OCI-LY3 (cell line): ENCODE measurements around the gene RBFOX1.

Source experiments
- H2AFZ ChIP-seq: fragments of 200-600, 300-600 bp; shearing (Covaris generic); 2 replicates; pipeline ENCODE4 v1.6.0; 2014; ENCODE audit warnings: antibody characterized with exemption, low read depth, low read length
- H3K27ac ChIP-seq: fragments of 200-600, 300-600 bp; sonication (generic); 2 replicates; pipeline ENCODE4 v1.5.1; 2014; ENCODE audit warnings: mild to moderate bottlenecking, low read length, moderate library complexity, mixed read lengths
- H3K27me3 ChIP-seq: fragments of 200-600, 300-600 bp; sonication (generic); 2 replicates; pipeline ENCODE4 v1.6.1; 2014; ENCODE audit warnings: low read depth, low read length, mixed read lengths
- H3K36me3 ChIP-seq: fragments of 200-600, 300-600 bp; sonication (generic); replicated peaks from 2 replicates; pipeline ENCODE3; 2014; ENCODE audit warnings: low read depth, low read length, mixed read lengths
- H3K4me1 ChIP-seq: fragments of 300-600, 200-600 bp; sonication (generic); 2 replicates; pipeline ENCODE4 v1.6.1; 2014; ENCODE audit warnings: low read length, mixed read lengths
- H3K4me2 ChIP-seq: fragments of 200-600, 300-600 bp; sonication (generic); 2 replicates; pipeline ENCODE4 v1.6.1; 2014; ENCODE audit warnings: low read length, mixed read lengths
- H3K4me3 ChIP-seq: fragments of 300-600, 200-600 bp; sonication (generic); 2 replicates; pipeline ENCODE4 v1.5.1; 2014; ENCODE audit warnings: antibody characterized with exemption, mild to moderate bottlenecking, low read length, moderate library complexity
- H3K79me2 ChIP-seq: fragments of 300-600, 200-600 bp; shearing (Covaris generic); 2 replicates; pipeline ENCODE4 v1.6.1; 2014; ENCODE audit warnings: mild to moderate bottlenecking, low read length, mixed read lengths
- H3K9ac ChIP-seq: fragments of 300-600, 200-600 bp; shearing (Covaris generic); 2 replicates; pipeline ENCODE4 v1.6.0; 2014; ENCODE audit warnings: mild to moderate bottlenecking, low read length, moderate library complexity
- H3K9me3 ChIP-seq: fragments of 200-600, 300-600 bp; shearing (Covaris generic); 2 replicates; pipeline ENCODE4 v1.6.1; 2014; ENCODE audit warnings: low read length, mixed read lengths; ENCODE audit not compliant: insufficient read depth
- H4K20me1 ChIP-seq: fragments of 200-600, 300-600 bp; sonication (generic); 2 replicates; pipeline ENCODE4 v1.6.1; 2016; ENCODE audit warnings: low read length, mixed read lengths; ENCODE audit not compliant: insufficient read depth
- EZH2phosphoT487 ChIP-seq: fragments of 200-600 bp; shearing (Covaris generic); IDR thresholded peaks from 2 replicates; pipeline ENCODE4 v1.6.1; 2018; ENCODE audit warnings: antibody characterized with exemption, mixed run types, low read depth
- TF ChIP-seq, protein P1 (sequence below): fragments of 200-600, 300-600 bp; sonication (generic); IDR thresholded peaks from 2 replicates; pipeline ENCODE4 v1.5.1; 2014; ENCODE audit warnings: antibody characterized with exemption, low read length, low read depth

RBFOX1 gene

DNA sequence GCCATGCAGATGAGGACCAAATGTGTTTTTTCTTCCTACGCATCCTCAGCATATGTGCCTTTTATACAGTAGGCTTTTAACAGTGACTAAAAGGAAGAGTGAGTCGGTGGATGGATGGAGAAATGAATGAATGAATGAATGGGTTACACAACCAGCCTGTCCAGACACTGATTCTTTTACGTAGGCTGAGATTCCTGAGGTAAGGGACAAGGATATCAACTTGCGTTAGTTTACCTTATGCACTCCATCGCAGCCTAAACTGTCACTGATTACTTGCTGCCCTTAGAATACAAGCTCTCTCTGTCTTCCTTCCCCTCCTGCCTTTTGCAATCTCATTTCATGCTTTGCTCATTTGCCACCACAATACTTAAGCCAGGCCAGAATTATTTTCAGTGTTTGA, 59.0 kb downstream of the RBFOX1 start:
- TF ChIP-seq, protein P1, sequence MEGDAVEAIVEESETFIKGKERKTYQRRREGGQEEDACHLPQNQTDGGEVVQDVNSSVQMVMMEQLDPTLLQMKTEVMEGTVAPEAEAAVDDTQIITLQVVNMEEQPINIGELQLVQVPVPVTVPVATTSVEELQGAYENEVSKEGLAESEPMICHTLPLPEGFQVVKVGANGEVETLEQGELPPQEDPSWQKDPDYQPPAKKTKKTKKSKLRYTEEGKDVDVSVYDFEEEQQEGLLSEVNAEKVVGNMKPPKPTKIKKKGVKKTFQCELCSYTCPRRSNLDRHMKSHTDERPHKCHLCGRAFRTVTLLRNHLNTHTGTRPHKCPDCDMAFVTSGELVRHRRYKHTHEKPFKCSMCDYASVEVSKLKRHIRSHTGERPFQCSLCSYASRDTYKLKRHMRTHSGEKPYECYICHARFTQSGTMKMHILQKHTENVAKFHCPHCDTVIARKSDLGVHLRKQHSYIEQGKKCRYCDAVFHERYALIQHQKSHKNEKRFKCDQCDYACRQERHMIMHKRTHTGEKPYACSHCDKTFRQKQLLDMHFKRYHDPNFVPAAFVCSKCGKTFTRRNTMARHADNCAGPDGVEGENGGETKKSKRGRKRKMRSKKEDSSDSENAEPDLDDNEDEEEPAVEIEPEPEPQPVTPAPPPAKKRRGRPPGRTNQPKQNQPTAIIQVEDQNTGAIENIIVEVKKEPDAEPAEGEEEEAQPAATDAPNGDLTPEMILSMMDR: no peak
- no peak for TF ChIP-seq EZH2phosphoT487
- Histone ChIP-seq H3K27ac (no peak overlapping the region), H3K4me2 (no peak overlapping the region), H3K4me3 (no peak overlapping the region), H3K79me2 (no peaks in the 10 kb centered on the region), H4K20me1 (no peaks in the 10 kb centered on the region), H3K9me3 (no peaks in the 10 kb centered on the region), H2AFZ (no peak overlapping the region), H3K9ac (no peak overlapping the region), H3K27me3 (no peaks in the 10 kb centered on the region; the same call in 1 of the 2 replicates), H3K36me3 (no peaks in the 10 kb centered on the region), H3K4me1 (no peaks in the 10 kb centered on the region)

DNA sequence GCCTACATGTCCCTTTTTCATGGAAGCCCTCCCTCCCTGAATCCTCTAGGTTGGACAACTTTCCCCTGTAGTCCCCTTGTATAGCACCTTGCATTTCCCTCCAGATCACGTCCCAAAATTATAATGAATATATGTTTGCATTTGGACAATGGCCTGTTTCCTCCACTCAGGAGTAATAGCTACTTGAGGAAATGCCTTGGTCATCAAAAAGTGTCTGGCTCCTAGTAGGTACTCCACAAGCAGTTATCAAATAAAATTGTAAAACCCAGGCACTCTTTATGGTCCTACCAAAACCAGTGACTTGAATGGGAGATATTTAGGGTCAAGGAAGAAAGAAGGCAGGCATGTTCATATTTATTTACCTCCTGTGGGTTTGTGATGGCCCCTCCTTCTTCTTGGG, 59.6 kb downstream of the RBFOX1 start:
- Histone ChIP-seq H3K4me1 (no peaks in the 10 kb centered on the region), H3K27me3 (no peaks in the 10 kb centered on the region; the same call in 1 of the 2 replicates), H2AFZ (no peak overlapping the region), H4K20me1 (no peaks in the 10 kb centered on the region), H3K9me3 (no peaks in the 10 kb centered on the region), H3K79me2 (no peaks in the 10 kb centered on the region), H3K27ac (no peak overlapping the region), H3K4me2 (no peak overlapping the region), H3K36me3 (no peaks in the 10 kb centered on the region), H3K4me3 (no peak overlapping the region), H3K9ac (no peak overlapping the region)
- TF ChIP-seq, protein P1: no peak
- no peak for TF ChIP-seq EZH2phosphoT487

DNA sequence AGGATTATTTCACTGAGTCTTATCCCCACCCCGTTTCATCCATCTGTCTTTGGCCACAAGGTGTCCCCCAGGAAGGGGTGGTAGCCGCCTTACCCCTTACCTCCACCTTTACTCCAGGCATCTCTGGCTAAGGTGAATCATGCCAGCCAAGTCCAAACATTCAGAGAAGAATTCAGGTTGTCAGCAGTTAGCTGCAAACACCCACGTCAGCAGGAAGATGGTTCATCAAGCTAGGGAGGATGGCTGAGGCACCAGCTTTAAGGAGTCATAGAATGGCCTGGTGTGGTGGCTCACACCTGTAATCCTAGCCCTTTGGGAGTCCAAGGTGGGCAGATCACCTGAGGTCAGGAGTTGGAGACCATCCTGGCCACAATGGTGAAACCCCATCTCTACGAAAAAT, 61.0 kb downstream of the RBFOX1 start:
- H2AFZ ChIP-seq: no peak overlapping the region
- no peaks in the 10 kb centered on the region for H3K4me1 ChIP-seq
- no peak overlapping the region for H3K9ac ChIP-seq
- no peak overlapping the region for H3K4me3 ChIP-seq
- no peaks in the 10 kb centered on the region for H3K9me3 ChIP-seq
- no peak overlapping the region for H3K27ac ChIP-seq
- no peak for TF ChIP-seq EZH2phosphoT487
- TF ChIP-seq, protein P1: no peak
- no peaks in the 10 kb centered on the region for H4K20me1 ChIP-seq
- no peak overlapping the region for H3K4me2 ChIP-seq
- no peaks in the 10 kb centered on the region for H3K36me3 ChIP-seq
- H3K79me2 ChIP-seq: no peaks in the 10 kb centered on the region
- no peaks in the 10 kb centered on the region for H3K27me3 ChIP-seq

DNA sequence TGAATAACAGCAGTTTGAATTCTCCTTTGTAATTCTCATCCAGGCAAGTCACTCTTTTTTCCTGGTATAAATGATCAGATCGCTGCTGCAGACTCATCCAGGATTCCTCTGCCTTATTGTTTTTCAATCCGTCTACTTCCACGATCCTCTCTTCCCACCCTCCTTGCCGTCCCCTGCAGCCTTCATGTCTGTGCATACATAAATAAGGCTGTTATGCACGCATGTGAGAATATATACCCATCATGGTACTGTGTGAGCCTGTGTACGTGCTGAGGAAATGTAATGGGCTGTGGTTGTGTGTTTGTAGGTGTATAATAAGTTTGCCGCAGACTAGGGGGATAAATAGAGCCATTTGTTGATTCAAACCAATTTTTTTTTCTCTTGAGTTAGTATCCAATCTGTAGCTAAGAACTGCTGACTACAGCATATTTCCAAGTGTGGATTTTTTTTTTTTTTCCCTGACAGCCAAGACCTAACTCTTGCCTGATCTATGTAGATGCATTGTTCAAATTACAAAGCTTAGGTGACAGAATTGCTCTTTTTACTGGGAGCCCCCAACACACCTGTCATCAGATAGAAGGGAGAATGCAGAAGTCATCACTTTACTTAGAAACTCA, 62.2 kb downstream of the RBFOX1 start:
- Histone ChIP-seq H3K9ac (no peak overlapping the region), H3K36me3 (no peaks in the 10 kb centered on the region), H3K9me3 (no peaks in the 10 kb centered on the region), H4K20me1 (no peaks in the 10 kb centered on the region), H3K79me2 (no peaks in the 10 kb centered on the region), H3K4me1 (no peaks in the 10 kb centered on the region), H3K27me3 (no peaks in the 10 kb centered on the region), H3K4me3 (no peak overlapping the region), H3K27ac (no peak overlapping the region), H3K4me2 (no peak overlapping the region), H2AFZ (no peak overlapping the region)
- TF ChIP-seq, protein P1: no peak
- TF ChIP-seq EZH2phosphoT487: no peak
